GM12878 (cell line): ENCODE measurements around the gene KIF5A. TPM values are rescaled to one million over a fixed set of nuclear protein-coding genes. Genes with fewer than 3 reads are reported as not detected.

Source experiments
- ATF7 ChIP-seq: fragments of 450-650 bp; IDR thresholded peaks from 2 replicates; pipeline ENCODE4 v1.6.1; 2016; ENCODE audit warnings: low read depth, mild to moderate bottlenecking
- CEBPZ ChIP-seq: fragments of 150-350 bp; IDR thresholded peaks from 2 replicates; pipeline ENCODE4 v1.6.1; 2016; ENCODE audit warnings: low read depth, low read length
- ETV6 ChIP-seq, 2 experiments: fragments of 450-650 bp in 1 of 2; IDR thresholded peaks in 1 of 2; conservative IDR thresholded peaks in 1 of 2; 2 replicates each; pipeline ENCODE4 v1.6.1; 2014; ENCODE audit warnings: antibody characterized with exemption in 1 of 2, borderline replicate concordance in 1 of 2, low read depth in 1 of 2, mild to moderate bottlenecking in 1 of 2, moderate library complexity in 1 of 2
- FOXM1 ChIP-seq: IDR thresholded peaks from 2 replicates; pipeline ENCODE4 v1.6.1; 2012; ENCODE audit warnings: low read depth, mild to moderate bottlenecking, inconsistent platforms, low read length, moderate library complexity
- HDAC2 ChIP-seq: fragments of 200-600 bp; sonication (generic); IDR thresholded peaks from 2 replicates; pipeline ENCODE4 v1.6.1; 2017
- KDM1A ChIP-seq: fragments of 200-600 bp; sonication (generic); IDR thresholded peaks from 2 replicates; pipeline ENCODE4 v1.6.1; 2016; ENCODE audit warnings: borderline replicate concordance
- MXI1 ChIP-seq: fragments of 150-350 bp; IDR thresholded peaks from 2 replicates; pipeline ENCODE4 v1.6.1; 2011; ENCODE audit warnings: low read depth, mild to moderate bottlenecking, inconsistent platforms, low read length, improper control_type of control experiment
- NR2C2 ChIP-seq: IDR thresholded peaks from 2 replicates; pipeline ENCODE4 v1.6.1; 2011; ENCODE audit warnings: borderline replicate concordance, low read depth; ENCODE audit not compliant: control insufficient read depth, insufficient read length
- POLR2A ChIP-seq: IDR thresholded peaks from 2 replicates; pipeline ENCODE4 v1.6.1; 2011; ENCODE audit warnings: low read depth, mild to moderate bottlenecking, low read length
- REST ChIP-seq: IDR thresholded peaks from 2 replicates; pipeline ENCODE4 v1.6.1; 2012; ENCODE audit warnings: mild to moderate bottlenecking, low read depth, low read length
- RFX5 ChIP-seq: IDR thresholded peaks from 2 replicates; pipeline ENCODE4 v1.6.1; 2011; ENCODE audit warnings: low read depth, low read length, improper control_type of control experiment
- USF1 ChIP-seq: IDR thresholded peaks from 2 replicates; pipeline ENCODE4 v1.6.1; 2011; ENCODE audit warnings: borderline replicate concordance, low read depth, mild to moderate bottlenecking, moderate library complexity, mixed read lengths, low read length; ENCODE audit not compliant: insufficient read depth; ENCODE audit errors: extremely low read length
- WRNIP1 ChIP-seq: IDR thresholded peaks from 2 replicates; pipeline ENCODE4 v1.6.1; 2011; ENCODE audit warnings: low read depth, low read length, improper control_type of control experiment, borderline replicate concordance
- ZNF24 ChIP-seq: fragments of 450-650 bp; IDR thresholded peaks from 2 replicates; pipeline ENCODE4 v1.6.1; 2017; ENCODE audit warnings: antibody characterized with exemption, mild to moderate bottlenecking
- polyA plus RNA-seq, 11 experiments: library from polyadenylated mRNA; depleted of rRNA in 4 of 11; unstranded in 6 of 11; stranded (reverse) in 5 of 11; fragments of >200 nt; fragmentation: Nextera tagmentation in 4 of 11; fragmentation: Illumina TruSeq in 1 of 11; extraction: Ambion mirVana in 4 of 11; extraction: Trizol in 1 of 11; gene quantifications; 1 replicate in 1 of 11; 2 replicates in 10 of 11; pipeline versions ENCODE4 v1.2.1 to v1.2.3, GENCODE V29; 2011 to 2016; ENCODE audit warnings: inconsistent platforms in 2 of 11, missing spikeins in 2 of 11, low read depth in 1 of 11
- total RNA-seq, 4 experiments: library from RNA; depleted of rRNA in 3 of 4; stranded (reverse); fragments of >200 nt in 3 of 4; fragmentation: Illumina TruSeq in 1 of 4; extraction: Trizol in 1 of 4; gene quantifications; 2 replicates each; pipeline versions ENCODE4 v1.2.1 to v1.2.3, GENCODE V29; 2013 to 2021
- TF ChIP-seq, protein P1 (sequence below): IDR thresholded peaks from 2 replicates; pipeline ENCODE4 v1.6.1; 2012; ENCODE audit warnings: improper control_type of control experiment, low read depth, low read length; ENCODE audit not compliant: insufficient replicate concordance

The KIF5A gene
- total and polyA plus RNA-seq, 10 of the 15 experiments (the other 5 are each of a cell fraction or from before 2014, with no cell fraction given): 0.35 to 2.9 (median 0.97) TPM

GRCh38 chr12:57522011-57522886, 27.6 kb upstream of the KIF5A start, which contains the start of gene MBD6 (continued):
- peak; percentile 86 for TF ChIP-seq POLR2A
- TF ChIP-seq KDM1A: no peak
- peak; percentile 91 for TF ChIP-seq MXI1
- no peak; the same call in 1 of the 2 replicates for TF ChIP-seq FOXM1
- peak; percentile 80 for TF ChIP-seq USF1
- peak; percentile 20; the same call in 1 of the 2 replicates for TF ChIP-seq RFX5
- no peak for TF ChIP-seq CEBPZ
- TF ChIP-seq WRNIP1: no peak
- TF ChIP-seq ZNF24: no peak
- peak; percentile 66 for TF ChIP-seq ATF7
- no peak for TF ChIP-seq REST
- no peak for TF ChIP-seq NR2C2
- TF ChIP-seq, protein P1, sequence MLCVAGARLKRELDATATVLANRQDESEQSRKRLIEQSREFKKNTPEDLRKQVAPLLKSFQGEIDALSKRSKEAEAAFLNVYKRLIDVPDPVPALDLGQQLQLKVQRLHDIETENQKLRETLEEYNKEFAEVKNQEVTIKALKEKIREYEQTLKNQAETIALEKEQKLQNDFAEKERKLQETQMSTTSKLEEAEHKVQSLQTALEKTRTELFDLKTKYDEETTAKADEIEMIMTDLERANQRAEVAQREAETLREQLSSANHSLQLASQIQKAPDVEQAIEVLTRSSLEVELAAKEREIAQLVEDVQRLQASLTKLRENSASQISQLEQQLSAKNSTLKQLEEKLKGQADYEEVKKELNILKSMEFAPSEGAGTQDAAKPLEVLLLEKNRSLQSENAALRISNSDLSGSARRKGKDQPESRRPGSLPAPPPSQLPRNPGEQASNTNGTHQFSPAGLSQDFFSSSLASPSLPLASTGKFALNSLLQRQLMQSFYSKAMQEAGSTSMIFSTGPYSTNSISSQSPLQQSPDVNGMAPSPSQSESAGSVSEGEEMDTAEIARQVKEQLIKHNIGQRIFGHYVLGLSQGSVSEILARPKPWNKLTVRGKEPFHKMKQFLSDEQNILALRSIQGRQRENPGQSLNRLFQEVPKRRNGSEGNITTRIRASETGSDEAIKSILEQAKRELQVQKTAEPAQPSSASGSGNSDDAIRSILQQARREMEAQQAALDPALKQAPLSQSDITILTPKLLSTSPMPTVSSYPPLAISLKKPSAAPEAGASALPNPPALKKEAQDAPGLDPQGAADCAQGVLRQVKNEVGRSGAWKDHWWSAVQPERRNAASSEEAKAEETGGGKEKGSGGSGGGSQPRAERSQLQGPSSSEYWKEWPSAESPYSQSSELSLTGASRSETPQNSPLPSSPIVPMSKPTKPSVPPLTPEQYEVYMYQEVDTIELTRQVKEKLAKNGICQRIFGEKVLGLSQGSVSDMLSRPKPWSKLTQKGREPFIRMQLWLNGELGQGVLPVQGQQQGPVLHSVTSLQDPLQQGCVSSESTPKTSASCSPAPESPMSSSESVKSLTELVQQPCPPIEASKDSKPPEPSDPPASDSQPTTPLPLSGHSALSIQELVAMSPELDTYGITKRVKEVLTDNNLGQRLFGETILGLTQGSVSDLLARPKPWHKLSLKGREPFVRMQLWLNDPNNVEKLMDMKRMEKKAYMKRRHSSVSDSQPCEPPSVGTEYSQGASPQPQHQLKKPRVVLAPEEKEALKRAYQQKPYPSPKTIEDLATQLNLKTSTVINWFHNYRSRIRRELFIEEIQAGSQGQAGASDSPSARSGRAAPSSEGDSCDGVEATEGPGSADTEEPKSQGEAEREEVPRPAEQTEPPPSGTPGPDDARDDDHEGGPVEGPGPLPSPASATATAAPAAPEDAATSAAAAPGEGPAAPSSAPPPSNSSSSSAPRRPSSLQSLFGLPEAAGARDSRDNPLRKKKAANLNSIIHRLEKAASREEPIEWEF: no peak
- TF ChIP-seq ETV6 (conservative IDR thresholded peaks at IDR 0.05 in 1 of 2, IDR thresholded peaks at IDR 0.05 in 1 of 2; ENCODE audit: borderline replicate concordance in 1 of 2, low read depth in 1 of 2): no peak
- TF ChIP-seq HDAC2: no peak
